ENCODE data around the gene PRKAA1. TPM values are rescaled to one million over a fixed set of nuclear protein-coding genes. Genes with fewer than 3 reads are reported as not detected.
A peak's percentile ranks its signal among the peaks of the same experiment; 100 is the strongest.

Gene PRKAA1
- total RNA-seq, 4 donors from 2014 or later = 37.8 to 118 (median 53.5) TPM

- Histone ChIP-seq H3K4me1 (no peaks in the 10 kb centered on the region), H3K27me3 (no peaks in the 10 kb centered on the region), H3K4me3 (no peak overlapping the region), H3K27ac (no peak overlapping the region), H3K36me3 (no peaks in the 10 kb centered on the region), H3K9me3 (no peaks in the 10 kb centered on the region)
- TF ChIP-seq CTCF (IDR thresholded peaks at IDR 0.05) (no peak), EP300 (IDR thresholded peaks at IDR 0.05) (no peak), POLR2AphosphoS5 (IDR thresholded peaks at IDR 0.05) (no peak)
- 85% methylated on average over 2 of the region's 2 CpGs for WGBS
- DNase-seq (ENCODE audit: low spot score in 2 of 2) = no peak
These were observed 15.6 kb upstream of the PRKAA1 start for GRCh38 chr5:40813698-40814281.

- Histone ChIP-seq H3K36me3 (no peaks in the 10 kb centered on the region), H3K9me3 (no peaks in the 10 kb centered on the region), H3K27me3 (no peaks in the 10 kb centered on the region), H3K4me3 (no peak overlapping the region), H3K4me1 (no peaks in the 10 kb centered on the region), H3K27ac (no peak overlapping the region)
- DNase-seq (ENCODE audit: low spot score in 2 of 2) = no peak
- TF ChIP-seq CTCF (IDR thresholded peaks at IDR 0.05) = no peak
- no peak for TF ChIP-seq EP300 (IDR thresholded peaks at IDR 0.05)
- no peak for TF ChIP-seq POLR2AphosphoS5 (IDR thresholded peaks at IDR 0.05)
- no peak for TF ChIP-seq POLR2A (IDR thresholded peaks at IDR 0.05)
- 0% methylated on average over 1 of the region's 1 CpG for WGBS
These were observed 14.0 kb upstream of the PRKAA1 start for GRCh38 chr5:40812125-40812524.

- H3K36me3 ChIP-seq = no peaks in the 10 kb centered on the region
- H3K27ac ChIP-seq = no peak overlapping the region
- H3K27me3 ChIP-seq = no peaks in the 10 kb centered on the region
- 87% methylated on average over 8 of the region's 8 CpGs for WGBS
- no peak overlapping the region for H3K4me3 ChIP-seq
- DNase-seq (ENCODE audit: low spot score in 2 of 2) = no peak
- peaks cover 8% of the 10 kb centered on the region for H3K4me1 ChIP-seq
- TF ChIP-seq POLR2AphosphoS5 (IDR thresholded peaks at IDR 0.05) = no peak
- TF ChIP-seq EP300 (IDR thresholded peaks at IDR 0.05) = no peak
- no peak for TF ChIP-seq POLR2A (IDR thresholded peaks at IDR 0.05)
- no peak for TF ChIP-seq CTCF (IDR thresholded peaks at IDR 0.05)
- H3K9me3 ChIP-seq = no peaks in the 10 kb centered on the region
These were observed 3.8 kb upstream of the PRKAA1 start for GRCh38 chr5:40801771-40802562.

- H3K4me3 ChIP-seq = peak overlapping the region; percentile 80
- no peak overlapping the region for H3K27ac ChIP-seq
- H3K36me3 ChIP-seq = peaks cover 3% of the 10 kb centered on the region
- DNase-seq (ENCODE audit: low spot score in 2 of 2) = no peak
- no peaks in the 10 kb centered on the region for H3K27me3 ChIP-seq
- peaks cover 25% of the 10 kb centered on the region for H3K4me1 ChIP-seq
- H3K9me3 ChIP-seq = no peaks in the 10 kb centered on the region
- TF ChIP-seq CTCF (IDR thresholded peaks at IDR 0.05) (no peak), POLR2AphosphoS5 (IDR thresholded peaks at IDR 0.05) (no peak), POLR2A (IDR thresholded peaks at IDR 0.05) (no peak), EP300 (IDR thresholded peaks at IDR 0.05) (no peak)
- WGBS = 3% methylated on average over 1 of the region's 1 CpG
These were observed 1.1 kb upstream of the PRKAA1 start for GRCh38 chr5:40799258-40799657.

- no peak for TF ChIP-seq POLR2AphosphoS5 (IDR thresholded peaks at IDR 0.05)
- TF ChIP-seq EP300 (IDR thresholded peaks at IDR 0.05) = no peak
- TF ChIP-seq CTCF (IDR thresholded peaks at IDR 0.05) = no peak
- no peak for TF ChIP-seq POLR2A (IDR thresholded peaks at IDR 0.05)
- DNase-seq (ENCODE audit: low spot score in 2 of 2) = no peak
- H3K9me3 ChIP-seq = no peaks in the 10 kb centered on the region
- peaks cover 25% of the 10 kb centered on the region for H3K4me1 ChIP-seq
- H3K27me3 ChIP-seq = no peaks in the 10 kb centered on the region
- peak overlapping the region; percentile 94 for H3K27ac ChIP-seq
- H3K36me3 ChIP-seq = peaks cover 3% of the 10 kb centered on the region
- H3K4me3 ChIP-seq = peak overlapping the region; percentile 80
- WGBS = 3% methylated on average over 7 of the region's 7 CpGs
These were observed 632 bp upstream of the PRKAA1 start for GRCh38 chr5:40798801-40799210.
